Measurements from ENCODE around the gene TMEM100.
"Not testable (repeated sequence)": the region's sequence is repeated elsewhere in the genome, so short reads cannot be mapped to it uniquely, and the experiment has no call there.

The TMEM100 gene

DNA sequence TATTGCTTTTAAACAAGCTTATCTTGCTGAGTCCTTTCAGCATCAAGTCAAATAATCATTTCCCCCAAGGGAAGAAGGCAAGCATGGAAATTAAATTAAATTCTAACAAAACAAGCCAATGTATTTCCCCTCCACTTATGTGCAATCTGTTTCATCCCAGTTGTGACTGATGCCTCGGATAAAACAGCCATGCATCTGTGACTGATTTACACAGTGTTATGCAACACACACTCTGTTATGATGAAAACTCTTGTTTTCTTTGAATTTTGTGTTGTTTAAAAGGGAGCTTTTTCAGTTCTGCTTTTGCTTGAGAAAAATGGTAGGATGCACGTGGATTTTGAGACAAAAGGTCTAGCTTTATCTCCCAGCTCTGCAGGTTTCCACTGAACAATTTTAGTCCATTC lies 32.6 kb downstream of the TMEM100 start:
- no peak for FAIRE-seq
- no peak for DNase-seq (ENCODE audit: insufficient read length, low spot score)

DNA sequence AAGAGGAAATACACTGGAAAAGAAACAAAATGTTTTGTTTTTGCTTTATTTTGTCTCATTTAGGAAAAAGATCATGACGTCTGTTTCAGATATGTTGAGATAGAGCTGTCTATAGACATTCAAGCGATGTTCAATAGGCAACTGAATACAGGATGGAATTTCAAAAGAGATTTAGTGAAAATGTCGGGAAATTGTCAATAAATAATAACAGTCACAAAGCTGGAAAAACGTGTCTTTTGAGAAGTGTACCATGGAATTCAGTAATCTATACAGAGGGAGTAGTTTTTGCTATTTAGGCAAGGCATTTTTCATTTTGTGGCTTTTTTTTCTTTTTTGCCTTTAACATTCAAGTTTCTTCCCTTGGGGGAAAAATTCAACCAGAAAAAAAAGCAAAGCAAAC lies 33.0 kb downstream of the TMEM100 start:
- FAIRE-seq = no peak
- DNase-seq (ENCODE audit: insufficient read length, low spot score) = no peak

DNA sequence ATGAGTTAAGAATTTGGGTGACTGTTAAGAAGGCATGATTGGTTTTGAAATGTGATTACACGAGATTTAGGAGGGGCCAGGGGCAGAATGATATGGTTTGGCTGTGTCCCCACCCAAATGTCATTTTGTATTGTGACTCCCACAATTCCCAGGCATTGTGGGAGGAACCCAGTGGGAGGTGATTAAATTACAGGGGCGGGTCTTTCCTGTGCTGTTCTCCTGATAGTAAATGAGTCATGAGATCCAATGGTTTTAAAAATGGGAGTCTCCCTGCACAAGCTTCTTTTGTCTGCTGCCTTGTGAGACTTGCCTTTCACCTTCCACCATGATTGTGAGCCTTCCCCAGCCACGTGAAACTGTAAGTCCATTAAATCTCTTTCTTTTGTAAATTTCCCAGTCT lies 34.6 kb downstream of the TMEM100 start:
- DNase-seq (ENCODE audit: insufficient read length, low spot score) (no peak), FAIRE-seq (no peak)

DNA sequence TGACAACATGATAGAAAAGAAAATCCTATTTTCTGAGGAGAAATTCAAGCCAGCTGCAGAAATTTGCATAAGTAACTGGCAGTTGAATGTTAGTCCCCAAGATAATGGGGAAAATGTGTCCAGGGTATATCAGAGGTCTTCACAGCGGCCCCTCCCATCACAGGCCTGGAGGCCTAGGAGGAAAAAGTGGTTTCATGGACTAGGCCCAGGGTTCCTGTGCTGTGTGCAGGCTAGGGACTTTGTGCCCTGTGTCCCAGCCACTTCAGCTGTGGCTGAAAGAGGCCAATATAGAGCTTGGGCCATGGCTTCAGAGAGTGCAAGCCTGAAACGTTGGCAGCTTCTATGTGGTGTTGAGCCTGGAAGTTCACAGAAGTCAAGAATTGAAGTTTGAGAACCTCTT lies 35.6 kb downstream of the TMEM100 start:
- DNase-seq (ENCODE audit: insufficient read length, low spot score) = no peak
- no peak for FAIRE-seq

DNA sequence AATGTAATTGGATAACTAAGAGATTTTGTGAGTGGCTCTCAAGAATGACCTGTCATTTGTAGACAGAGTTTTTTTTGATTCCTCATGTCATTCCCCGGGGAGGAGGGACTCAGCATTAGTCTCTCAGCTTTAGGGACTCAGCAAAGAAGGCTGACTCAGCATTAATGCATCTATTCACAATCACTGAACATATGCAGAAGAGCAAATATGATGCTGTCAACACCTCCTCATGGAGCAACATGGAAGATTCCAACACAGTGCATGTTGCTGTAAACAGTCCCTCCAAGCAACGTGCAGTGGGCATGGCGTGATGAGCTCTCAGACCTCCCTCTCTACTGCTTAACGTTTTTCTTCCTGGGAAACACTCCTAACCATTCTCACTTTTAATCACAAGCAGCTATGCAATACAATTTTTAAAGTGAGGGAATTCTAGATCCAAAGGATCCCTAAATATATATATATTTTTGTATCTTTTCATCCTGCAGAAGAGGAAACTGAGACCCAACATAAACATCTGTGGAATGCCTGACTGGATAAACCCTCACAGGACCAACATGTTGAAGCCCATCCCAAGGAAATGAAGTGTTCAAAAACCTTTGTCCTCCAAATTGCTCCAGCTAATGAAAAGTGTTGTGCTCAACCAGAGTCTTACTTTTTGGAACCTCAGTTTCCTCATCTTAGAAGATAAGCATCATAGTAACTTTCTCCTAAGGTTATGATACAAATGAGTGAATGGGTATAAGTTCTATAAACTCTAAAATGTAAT lies 38.9 kb downstream of the TMEM100 start:
- DNase-seq (ENCODE audit: insufficient read length, low spot score) (no peak), FAIRE-seq (peak; percentile 48)

DNA sequence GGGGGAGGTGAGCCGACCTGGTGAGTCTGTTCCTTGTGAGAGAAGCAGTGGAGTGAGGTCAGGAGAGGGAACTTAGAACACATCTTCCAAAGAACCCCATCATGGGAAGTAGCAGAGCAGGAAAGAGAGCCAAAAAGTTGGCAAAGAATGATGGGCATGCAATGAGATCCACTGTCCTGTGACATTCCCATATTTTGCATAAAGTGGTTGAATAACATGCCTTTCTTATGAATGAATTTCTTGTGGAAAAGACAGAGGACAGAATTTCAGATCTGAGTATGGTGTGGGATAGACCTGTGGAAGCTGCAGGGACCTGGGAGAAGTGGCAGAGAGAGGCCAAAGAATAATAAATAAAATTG lies 41.3 kb downstream of the TMEM100 start:
- no peak for FAIRE-seq
- no peak for DNase-seq (ENCODE audit: insufficient read length, low spot score)

DNA sequence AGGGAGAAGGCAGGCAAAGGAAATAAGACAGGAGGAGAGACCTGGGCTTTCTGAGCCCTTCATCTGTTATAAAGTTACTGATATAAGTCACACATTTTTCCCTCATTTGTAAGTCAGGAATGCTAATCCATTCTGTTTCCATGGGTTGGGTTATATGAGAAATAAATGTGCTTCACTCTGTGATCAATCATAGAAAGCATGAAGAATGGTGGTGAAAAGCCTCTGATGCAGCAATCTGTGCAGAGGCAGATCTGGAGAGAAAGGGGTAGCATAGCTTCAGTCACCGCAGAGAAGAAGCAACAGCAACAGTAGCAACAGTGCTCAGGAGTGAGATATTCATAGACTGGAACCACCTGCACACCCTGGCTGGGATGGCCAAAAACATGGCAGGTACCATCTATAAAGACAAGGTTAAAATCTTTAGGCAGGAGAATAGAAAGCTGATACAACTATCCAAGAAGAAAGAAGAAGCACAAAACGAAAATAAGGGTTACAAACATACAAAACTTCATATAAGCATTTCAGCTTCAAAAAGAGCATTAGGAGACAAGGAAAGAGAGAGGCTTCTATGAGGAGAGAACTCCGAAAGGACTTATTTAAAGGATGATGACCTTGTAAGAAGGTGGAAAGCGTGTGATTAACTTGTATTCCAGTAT lies 41.9 kb downstream of the TMEM100 start:
- FAIRE-seq (no peak), DNase-seq (ENCODE audit: insufficient read length, low spot score) (no peak)

DNA sequence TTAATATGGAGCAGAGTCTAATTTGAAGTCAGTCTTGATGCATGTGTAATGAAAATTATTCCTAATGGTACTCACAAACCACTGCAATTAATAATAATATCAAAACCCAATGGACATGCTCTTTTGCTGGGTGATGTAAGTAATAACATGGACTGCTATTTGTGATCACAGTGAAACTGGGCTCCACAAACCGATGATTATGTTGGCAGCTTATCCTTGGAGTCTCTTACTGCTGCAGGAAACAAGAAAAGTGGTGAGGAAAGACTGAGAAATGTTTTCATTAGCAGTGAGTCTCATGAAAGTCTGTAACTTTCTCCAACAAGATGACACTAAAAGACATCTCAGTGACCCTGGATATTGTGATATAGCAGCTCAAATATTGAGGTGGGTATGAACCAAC lies 45.2 kb downstream of the TMEM100 start:
- DNase-seq (ENCODE audit: insufficient read length, low spot score) (no peak), FAIRE-seq (no peak)

DNA sequence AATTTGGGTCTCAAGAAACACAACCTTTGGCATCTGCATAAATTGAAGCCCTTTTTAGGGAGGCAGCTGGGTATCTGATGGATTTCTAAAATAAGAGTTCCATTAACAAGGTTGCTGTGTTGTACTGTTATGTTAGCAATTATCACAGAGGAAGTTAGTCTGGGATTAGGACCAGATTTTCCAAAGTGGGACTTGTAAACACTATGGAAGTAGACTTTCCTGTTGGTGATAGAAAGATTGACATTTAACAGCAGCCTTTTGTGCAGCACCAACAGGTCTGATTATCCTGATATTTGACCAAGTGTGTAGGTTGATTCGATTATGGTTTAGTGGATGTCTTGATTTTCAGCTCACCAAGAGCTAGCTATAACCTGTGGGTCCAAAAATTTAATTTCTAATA lies 46.4 kb downstream of the TMEM100 start:
- DNase-seq (ENCODE audit: insufficient read length, low spot score) (no peak), FAIRE-seq (no peak)

DNA sequence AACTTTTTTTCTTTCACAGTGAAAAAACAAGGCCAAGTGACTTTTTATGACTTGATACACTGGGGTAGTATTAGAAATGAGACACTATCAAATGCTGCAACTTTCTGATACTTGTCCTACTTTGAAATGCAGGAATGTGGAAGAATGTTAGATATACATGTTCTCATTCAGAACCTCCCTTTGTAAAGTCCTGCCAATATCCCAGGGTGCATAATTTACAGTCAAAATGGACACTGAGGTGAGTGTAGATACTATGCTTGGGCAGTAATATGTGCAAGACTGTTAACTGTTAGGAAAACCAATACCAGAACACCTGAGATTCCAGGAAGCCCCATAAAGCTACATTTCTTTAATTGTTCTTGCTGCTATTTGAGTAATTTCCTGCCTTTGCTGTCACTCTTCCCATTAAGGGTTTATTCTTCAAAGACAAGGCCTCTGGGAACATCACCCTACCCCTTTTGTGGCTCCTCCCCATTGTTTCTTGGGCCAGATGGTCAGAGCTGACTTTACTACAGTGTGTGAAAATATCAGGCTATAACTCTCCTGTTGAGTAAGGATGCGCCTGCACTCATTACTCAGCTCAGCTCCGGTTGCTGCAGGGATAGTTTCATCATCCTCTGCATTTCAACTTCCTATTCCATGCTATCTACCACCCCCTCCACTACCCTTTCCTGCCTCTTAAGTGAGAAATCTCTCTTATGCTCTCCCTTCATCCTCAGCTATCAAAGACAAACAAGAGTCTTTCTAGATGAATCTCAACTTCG lies 48.7 kb downstream of the TMEM100 start:
- DNase-seq (ENCODE audit: insufficient read length, low spot score) = no peak
- no peak for FAIRE-seq

DNA sequence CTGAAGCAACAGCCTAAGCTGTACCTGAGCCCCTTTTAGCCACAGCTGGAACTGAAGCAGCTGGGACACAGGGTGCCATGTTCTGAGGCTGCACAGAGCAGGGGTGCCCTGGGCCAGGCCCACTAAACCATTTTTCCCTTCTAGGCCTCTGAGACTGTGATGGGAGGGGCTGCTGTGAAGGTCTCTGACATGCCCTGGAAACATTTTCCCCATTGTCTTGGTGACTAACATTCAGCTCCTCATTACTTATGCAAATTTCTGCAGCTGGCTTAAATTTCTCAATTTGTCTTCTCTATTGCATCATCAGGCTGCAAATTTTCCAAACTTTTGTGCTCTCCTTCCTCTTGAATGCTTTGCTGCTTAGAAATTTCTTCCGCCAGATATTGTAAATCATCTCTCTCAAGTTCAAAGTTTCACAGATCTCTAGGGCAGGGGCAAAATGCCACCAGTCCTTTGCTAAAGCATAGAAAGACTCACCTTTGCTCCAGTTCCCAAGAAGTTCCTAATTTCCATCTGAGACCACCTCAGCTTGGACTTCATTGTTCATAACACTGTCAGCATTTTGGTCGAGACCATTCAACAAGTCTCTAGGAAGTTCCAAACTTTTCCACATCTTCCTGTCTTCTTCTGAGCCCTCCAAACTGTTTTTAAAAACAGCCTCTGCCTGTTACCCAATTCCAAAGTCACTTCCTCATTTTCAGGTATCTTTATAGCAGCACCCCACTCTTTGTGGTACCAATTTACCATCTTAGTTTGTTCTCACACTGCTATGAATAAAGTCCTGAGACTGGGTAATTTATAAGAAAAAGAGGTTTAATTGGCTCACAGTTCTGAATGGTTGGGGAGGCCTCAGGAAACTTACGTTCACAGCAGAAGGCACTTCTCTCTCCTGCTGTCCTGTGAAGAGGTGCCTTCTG lies 49.8 kb downstream of the TMEM100 start:
- no peak for FAIRE-seq
- DNase-seq (ENCODE audit: insufficient read length, low spot score) = no peak

DNA sequence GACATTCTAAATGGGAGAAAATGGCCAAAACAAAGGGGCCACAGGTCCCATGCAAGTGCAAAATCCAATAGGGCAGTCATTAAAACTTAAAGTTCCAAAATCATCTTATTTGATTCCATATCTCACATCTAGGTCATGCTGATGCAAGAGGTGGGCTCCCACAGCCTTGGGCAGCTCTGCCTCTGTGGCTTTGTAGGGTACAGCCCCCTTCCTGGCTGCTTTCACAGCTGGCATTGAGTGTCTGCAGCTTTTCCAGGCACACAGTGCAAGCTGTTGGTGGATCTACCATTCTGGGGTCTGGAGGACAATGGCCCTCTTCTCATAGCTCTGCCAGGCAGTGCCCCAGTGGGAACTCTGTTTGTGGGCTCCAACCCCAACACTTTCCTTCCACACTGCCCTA lies 50.7 kb downstream of the TMEM100 start:
- DNase-seq (ENCODE audit: insufficient read length, low spot score); FAIRE-seq: not testable (repeated sequence)

All from HTR-8/SVneo (cell line).